ENCODE measurements around the gene SRC. TPM values are rescaled to one million over a fixed set of nuclear protein-coding genes. Genes with fewer than 3 reads are reported as not detected.

The SRC gene
- total and polyA plus RNA-seq, 2 of the 8 experiments (the other 6 are each of a cell fraction or from before 2014, with no cell fraction given) = 27.6 to 28.8 TPM

DNA sequence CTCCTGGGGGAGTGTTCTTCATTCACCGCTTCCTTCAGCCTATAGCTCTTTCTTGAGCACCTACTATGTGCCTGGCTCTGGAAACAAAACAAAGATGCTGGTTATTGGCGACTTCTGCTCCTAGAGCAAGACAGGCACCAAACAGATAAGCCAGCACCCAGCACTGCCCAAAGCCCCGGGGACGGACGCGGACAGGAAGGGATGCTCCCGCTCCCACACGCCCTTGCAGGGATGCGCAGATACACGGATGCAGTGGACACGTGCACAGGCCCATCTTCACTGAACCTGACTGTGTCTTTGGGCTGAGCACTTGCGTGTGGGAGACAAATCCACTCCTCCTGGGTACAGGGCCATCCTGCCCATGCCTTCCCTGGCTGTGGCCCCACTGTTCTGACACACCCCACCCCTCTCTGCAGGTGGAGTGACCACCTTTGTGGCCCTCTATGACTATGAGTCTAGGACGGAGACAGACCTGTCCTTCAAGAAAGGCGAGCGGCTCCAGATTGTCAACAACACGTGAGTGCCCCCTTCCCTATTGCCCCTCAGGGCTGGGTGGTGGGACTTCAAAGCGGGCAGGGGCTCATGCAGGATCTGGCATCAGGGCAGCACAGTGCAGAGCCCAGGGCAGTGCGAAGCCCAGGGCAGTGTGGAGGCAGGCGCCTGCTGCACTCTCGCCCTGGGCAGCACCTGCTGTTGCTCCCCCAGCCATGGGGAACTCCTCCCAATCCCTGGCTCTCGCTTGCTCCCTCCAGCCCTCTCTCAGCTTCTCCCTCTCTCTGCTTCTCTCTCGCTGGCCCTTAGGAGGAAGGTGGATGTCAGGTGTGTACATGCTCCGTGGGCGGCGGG, 39.9 kb downstream of the SRC start:
- FAIRE-seq (no peak), DNase-seq (ENCODE audit: low read depth in 1 of 2, low spot score in 2 of 2) (no peak)
- no peak overlapping the region for H3K9ac ChIP-seq (replicated peaks in 1 of 4; ENCODE audit: extremely low read depth in 1 of 4, low read depth in 3 of 4, low read length in 3 of 4)
- H3K9me3 ChIP-seq (ENCODE audit: insufficient read depth in 2 of 2, low read depth in 1 of 2, low read length in 1 of 2) = no peaks in the 10 kb centered on the region
- 91% methylated on average over 25 of the region's 25 CpGs; no CpG with 5 or more reads in 1 of the 2 experiments for WGBS, 2 experiments (ENCODE audit: extremely low coverage in 1 of 2, insufficient coverage in 1 of 2, insufficient read length in 1 of 2, insufficient replicate concordance in 2 of 2, low coverage in 1 of 2, low lambda C conversion rate in 2 of 2, missing lambda C conversion rate in 1 of 2)
- H3K18ac ChIP-seq (ENCODE audit: extremely low read depth, low read length) = no peak overlapping the region
- no peak overlapping the region for H2BK20ac ChIP-seq (ENCODE audit: low read length)
- no peak overlapping the region for H3K14ac ChIP-seq (ENCODE audit: insufficient read length)
- H2BK15ac ChIP-seq (ENCODE audit: low read length) = 0 out of 2 replicates have a peak overlapping the region, but pooled peaks have one; percentile 72
- peaks cover 3% of the 10 kb centered on the region; the same call in 1 of the 2 replicates for H3K23me2 ChIP-seq (ENCODE audit: low read depth, low read length)
- H3K4me1 ChIP-seq (replicated peaks in 1 of 4; ENCODE audit: control insufficient read depth in 3 of 4, insufficient read depth in 4 of 4, low read length in 3 of 4) = peaks cover 0 to 1% (median 0%) of the 10 kb centered on the region in 4 experiments; a peak in 2 of 7 replicates
- ChIA-PET POLR2A (ENCODE audit: partially characterized antibody) (interaction anchor here (0.8 to 3.3 kb wide), 3 partner anchors 11 to 118 kb away, joined by 3 to 20 read pairs (median 8); no protein-coding TSS in a partner anchor), CTCF (ENCODE audit: partially characterized antibody) (interaction anchor here (0.6 to 5.1 kb wide), 33 partner anchors 8 to 190 kb away, joined by 3 to 68 read pairs (median 5); partner anchors contain the start of gene MANBAL)
- no peak overlapping the region for H2BK120ac ChIP-seq (replicated peaks; ENCODE audit: low read depth, low read length)
- no peak overlapping the region for H2BK12ac ChIP-seq (ENCODE audit: low read depth, low read length)
- no peak overlapping the region for H3K56ac ChIP-seq (replicated peaks; ENCODE audit: insufficient read length, low read depth, low read length)
- H4K91ac ChIP-seq (replicated peaks; ENCODE audit: insufficient read length, low read length) = peak overlapping the region; percentile 37
- H2BK5ac ChIP-seq (ENCODE audit: low read depth, low read length) = no peak overlapping the region
- no peak overlapping the region for H3K4me2 ChIP-seq (ENCODE audit: insufficient read depth in 1 of 2, low read depth in 2 of 2, low read length in 2 of 2)
- peaks cover 2% of the 10 kb centered on the region; the same call in 1 of the 2 replicates for H3K79me1 ChIP-seq (ENCODE audit: low read depth, low read length)
- H3K36me3 ChIP-seq (ENCODE audit: control insufficient read depth in 2 of 4, insufficient read depth in 4 of 4, low read length in 3 of 4) = peaks cover 0 to 10% (median 3%) of the 10 kb centered on the region in 4 experiments; a peak in 3 of 8 replicates
- no peak overlapping the region for H3K23ac ChIP-seq (ENCODE audit: insufficient read length)
- TF ChIP-seq ATF2 (IDR thresholded peaks at IDR 0.05; ENCODE audit: low read length) = no peak
- no peak for TF ChIP-seq EP300 (IDR thresholded peaks at IDR 0.05; ENCODE audit: borderline replicate concordance in 1 of 2, low read depth in 2 of 2, low read length in 2 of 2)
- 0 out of 2 replicates have a peak overlapping the region, but pooled peaks have one; percentile 11 for H4K8ac ChIP-seq (ENCODE audit: extremely low read depth, insufficient read depth, low read length)
- peaks cover 2 to 3% of the 10 kb centered on the region in 2 experiments for H4K20me1 ChIP-seq (replicated peaks in 1 of 2; ENCODE audit: control insufficient read depth in 1 of 2, insufficient read depth in 2 of 2, low read length in 2 of 2)
- H2AK5ac ChIP-seq (ENCODE audit: low read depth, low read length) = no peak overlapping the region
- H3K79me2 ChIP-seq (ENCODE audit: control insufficient read depth in 1 of 2, insufficient read depth in 2 of 2, low read length in 2 of 2) = no peaks in the 10 kb centered on the region
- H3K27me3 ChIP-seq (replicated peaks in 1 of 4; ENCODE audit: control insufficient read depth in 3 of 4, extremely low read depth in 1 of 4, insufficient read depth in 3 of 4, low read length in 3 of 4) = no peaks in the 10 kb centered on the region
- no peak overlapping the region for H3K4me3 ChIP-seq (ENCODE audit: extremely low read depth in 1 of 4, insufficient read depth in 2 of 4, low read depth in 3 of 4, low read length in 4 of 4)
- H4K5ac ChIP-seq (ENCODE audit: insufficient read length, low read depth, low read length) = no peak overlapping the region
- H2AFZ ChIP-seq (ENCODE audit: low read length) = no peak overlapping the region
- no peak overlapping the region for H3K4ac ChIP-seq (replicated peaks; ENCODE audit: insufficient read length, low read depth, low read length)
- no peak overlapping the region for H3K27ac ChIP-seq (ENCODE audit: low read depth, low read length)

All from H1 (cell line).